Activated T-cell treated with anti-CD3 and anti-CD28 coated beads for 4 hours (primary cell): ENCODE measurements around the gene PRKAR1B.
"Not testable (repeated sequence)": the region's sequence is repeated elsewhere in the genome, so short reads cannot be mapped to it uniquely, and the experiment has no call there.

Experiments
- DNase-seq: peaks from one replicate; pipeline ENCODE4 v3.0.0-alpha.2; 2020

Gene PRKAR1B

DNA sequence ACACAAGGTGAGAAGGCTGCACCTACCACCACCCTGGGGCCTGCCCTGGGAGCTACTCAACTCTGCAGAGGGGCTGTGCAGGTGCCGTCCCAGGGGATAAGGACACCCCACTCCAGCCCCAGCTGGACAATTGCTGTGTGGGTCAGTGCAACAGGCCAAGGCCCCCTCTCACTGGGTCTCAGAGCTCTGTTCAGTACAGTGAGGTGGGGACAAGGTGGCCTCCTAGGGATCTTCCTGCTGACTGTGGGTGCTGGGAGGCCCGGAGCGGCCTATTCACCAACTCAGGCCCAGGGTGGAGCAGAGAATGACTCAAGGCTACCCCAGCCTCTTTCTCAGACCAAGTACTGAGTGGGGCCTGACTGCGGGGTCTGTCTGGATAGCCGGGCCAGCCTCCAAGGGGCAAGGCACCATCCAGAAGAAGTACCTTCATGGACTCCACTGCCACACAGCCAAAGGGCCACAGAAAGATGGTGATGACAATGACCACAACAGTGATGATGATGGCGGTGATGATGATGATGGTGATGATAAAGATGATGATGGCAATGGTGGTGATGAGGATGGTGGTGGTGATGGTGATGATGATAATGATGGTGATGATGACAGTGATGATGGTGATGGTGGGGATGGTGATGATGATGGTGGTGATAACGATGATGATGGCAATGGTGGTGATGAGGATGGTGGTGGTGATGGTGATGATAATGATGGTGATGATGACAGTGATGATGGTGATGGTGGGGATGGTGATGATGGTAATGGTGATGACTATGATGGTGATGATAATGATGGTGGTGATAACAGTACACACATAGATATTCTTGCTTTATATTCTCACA lies 60.4 kb downstream of the PRKAR1B start:
- DNase-seq = no peak

DNA sequence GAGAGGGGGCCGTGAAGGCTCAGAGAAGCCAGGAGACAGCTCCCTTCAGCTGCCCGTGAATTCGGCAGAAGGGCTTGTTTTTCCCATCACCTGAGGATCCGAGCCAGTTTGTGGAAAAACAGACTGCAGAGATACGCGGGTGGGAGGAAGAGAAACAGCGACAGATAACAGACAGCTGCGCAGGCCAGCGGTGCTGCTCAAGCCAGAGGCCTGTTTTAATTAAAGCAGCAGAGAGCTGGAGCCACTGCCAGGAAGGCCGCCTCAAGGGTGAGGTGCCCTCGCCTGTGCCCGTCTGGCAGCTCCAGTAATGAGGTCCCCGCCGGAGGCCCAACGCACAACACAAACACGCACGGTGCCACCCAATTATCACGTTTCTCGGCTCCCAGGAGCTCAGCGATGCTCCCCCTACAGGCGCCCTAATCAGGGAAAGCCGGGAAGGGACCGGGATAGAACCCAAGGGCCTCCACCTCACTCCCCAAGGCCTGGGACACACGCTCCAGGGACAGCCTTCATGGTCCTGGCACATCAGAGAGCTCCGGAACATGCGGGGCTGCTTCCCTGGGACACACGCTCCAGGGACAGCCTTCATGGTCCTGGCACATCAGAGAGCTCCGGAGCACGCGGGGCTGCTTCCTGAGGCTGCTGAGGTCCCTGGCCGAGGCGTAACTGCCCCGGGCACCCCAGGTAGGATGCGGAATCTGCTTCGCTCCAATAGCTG lies 61.2 kb downstream of the PRKAR1B start:
- DNase-seq = no peak

DNA sequence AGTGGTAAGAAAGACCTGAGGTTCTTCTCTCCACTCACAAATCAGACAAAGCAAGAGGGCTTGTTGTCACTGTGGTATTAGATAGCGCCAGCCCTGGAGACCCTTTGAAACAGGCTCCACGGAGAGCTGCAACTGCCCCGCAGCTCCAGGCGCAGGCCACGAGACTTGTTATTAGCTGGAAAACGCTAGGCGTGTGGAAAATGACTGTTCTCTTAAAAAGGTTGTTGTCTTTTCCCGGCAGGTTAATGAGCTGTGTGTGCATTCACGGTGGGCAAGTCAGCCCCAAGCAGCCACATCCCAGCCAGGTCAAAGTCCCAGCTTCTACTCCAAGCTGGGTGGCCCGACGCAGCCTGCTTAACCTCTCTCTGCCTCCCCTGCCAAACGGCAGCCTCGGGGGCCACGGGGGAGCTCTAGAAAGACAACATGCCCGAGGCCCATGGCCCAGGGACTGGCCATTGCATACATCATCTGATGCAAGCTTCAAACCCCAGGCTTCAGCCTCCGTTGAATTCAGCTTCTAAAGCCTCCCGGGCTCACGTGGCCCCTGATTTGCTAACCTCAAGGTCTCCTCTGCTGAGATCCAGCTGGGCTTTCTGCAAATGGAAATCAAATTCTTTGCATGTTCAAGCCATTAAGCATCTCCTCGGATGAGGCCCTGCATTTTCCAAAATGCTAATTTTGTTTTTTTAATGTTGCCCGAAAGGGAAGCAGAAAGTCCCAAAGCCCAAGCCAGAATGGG lies 61.9 kb downstream of the PRKAR1B start:
- DNase-seq = no peak

DNA sequence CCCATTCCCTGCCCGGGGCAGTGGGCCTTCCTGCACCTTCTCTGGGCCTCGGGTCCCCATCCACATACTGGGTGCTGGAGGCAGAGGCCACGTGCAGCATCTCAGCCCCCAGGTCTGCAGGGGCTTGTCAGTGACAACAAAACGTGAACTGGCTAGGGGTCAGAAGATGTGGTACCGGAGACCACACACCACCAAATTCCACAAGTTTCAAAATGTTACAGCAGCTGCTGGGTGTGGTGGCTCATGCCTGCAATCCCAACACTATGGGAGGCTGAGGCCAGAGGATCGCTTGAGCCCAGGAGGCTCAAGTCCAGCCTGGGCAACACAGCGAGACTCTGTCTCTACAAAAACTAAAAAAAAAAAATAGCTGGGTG lies 62.7 kb downstream of the PRKAR1B start:
- DNase-seq = no peak

DNA sequence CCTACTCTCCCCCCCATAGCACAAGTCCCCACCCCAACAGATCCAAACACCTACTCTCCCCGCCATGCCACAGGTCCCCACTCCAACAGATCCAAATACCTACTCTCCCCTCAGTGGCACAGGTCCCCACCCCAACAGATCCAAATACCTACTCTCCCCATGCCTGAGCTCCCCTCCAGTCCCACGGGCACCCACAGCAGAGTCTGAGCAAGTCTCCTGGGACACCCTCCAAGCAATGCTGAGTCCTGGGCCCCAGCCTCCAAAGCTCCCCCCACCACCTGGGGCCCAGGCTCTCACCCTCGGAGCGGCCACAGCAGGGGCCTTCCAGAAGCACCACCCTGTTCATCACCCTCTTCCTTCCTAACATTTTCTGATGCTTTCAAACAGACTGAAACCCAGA lies 64.5 kb downstream of the PRKAR1B start:
- no peak for DNase-seq

DNA sequence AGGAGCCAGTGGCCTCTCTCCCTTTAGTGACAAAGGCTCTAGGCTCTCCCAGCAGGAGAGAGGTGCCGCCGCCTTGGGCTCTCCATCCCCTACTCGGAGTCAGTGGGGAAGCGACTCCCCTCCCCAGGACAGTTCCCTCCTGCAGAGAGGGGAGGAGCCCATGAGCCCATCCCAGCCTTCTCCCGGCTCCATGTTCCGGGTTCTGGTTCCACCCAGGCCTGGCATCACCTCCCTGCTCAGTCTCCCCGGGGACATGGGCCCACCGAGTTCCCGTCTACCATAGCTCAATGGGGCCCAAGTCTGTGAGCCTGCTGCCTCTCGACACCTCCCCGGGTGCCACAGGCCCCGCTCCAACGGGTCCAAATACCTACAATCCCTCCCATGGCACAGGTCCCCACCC lies 67.1 kb downstream of the PRKAR1B start:
- DNase-seq = no peak

DNA sequence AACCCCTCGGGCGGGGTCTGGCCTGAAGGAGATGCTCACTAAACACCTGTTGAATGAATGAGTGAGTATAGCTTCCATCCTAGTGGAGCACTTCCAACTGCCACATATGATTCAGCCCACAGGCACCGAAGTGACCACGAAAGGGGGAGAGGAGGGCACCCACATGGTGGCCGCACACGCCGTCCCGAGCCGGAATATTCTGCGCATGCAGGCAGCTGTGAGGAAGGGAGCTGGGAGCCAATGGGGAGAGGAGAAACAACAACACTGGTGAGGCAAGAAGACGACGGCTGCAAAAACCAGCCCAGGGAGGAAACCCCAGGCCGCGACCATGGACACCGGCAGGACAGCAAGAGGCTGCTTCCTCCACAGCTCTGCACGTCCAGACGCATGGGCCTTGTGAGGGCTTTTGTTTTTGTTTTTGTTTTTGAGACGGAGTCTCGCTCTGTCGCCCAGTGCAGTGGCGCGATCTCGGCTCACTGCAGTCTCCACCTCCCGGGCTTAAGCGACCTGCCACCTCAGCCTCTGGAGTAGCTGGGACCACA lies 67.7 kb downstream of the PRKAR1B start:
- no peak for DNase-seq

DNA sequence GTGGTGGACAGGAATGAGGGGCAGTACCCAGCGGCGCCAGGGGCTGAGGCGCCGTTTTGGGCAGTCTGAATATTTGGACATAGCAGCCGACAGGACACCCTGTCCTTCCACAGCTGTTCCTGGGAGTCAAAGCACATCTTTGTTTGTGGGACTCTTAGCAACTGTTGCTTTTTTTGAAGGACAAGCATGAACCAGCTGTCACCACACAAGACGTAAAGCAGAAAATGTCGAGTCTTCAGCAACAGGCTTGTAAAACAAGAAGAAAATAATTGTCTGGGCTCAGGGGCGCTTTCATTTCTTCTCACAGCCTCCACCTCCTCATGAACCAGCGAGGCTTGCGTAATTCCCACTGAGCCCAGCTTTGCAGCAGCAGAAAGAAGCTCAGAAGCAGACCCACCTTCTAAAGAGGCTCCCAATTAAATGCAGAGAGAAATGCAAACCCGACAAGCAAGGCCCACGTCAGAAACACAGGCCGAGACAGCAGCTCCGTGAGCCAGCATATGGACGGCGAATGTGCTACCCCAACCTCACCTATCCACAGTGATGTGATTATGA lies 69.4 kb downstream of the PRKAR1B start:
- DNase-seq = no peak

DNA sequence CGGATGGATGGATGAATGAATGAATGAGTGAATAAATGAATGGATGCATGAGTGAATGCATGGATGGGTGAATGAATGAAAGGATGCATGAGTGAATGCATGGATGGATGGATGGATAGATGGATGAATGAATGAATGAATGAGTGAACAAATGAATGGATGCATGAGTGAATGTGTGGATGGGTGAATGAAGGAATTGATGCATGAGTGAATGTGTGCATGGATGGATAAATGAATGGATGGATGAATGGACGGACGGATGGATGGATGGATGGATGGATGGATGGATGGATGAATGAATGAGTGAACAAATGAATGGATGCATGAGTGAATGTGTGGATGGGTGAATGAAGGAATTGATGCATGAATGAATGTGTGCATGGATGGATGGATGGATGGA lies 70.1 kb downstream of the PRKAR1B start:
- not testable (repeated sequence) for DNase-seq

DNA sequence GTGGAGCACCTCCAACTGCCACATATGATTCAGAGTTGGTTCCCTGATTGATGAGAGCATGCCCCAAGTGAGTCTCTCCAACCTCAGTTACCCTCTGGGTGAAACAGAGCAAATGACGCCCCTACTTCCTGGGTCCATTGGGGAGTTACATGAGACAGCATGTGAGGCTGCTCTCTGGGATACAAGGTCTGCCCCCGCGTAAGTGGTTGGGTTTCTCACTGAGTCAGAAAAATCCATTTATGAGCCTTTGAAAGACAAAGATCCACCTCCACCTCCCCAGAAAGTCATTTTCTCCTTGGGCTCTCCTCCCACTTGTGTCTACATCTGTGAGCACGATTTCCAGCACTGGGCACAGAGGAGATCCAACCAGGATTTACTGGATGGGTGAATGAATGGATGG lies 71.3 kb downstream of the PRKAR1B start:
- no peak for DNase-seq

DNA sequence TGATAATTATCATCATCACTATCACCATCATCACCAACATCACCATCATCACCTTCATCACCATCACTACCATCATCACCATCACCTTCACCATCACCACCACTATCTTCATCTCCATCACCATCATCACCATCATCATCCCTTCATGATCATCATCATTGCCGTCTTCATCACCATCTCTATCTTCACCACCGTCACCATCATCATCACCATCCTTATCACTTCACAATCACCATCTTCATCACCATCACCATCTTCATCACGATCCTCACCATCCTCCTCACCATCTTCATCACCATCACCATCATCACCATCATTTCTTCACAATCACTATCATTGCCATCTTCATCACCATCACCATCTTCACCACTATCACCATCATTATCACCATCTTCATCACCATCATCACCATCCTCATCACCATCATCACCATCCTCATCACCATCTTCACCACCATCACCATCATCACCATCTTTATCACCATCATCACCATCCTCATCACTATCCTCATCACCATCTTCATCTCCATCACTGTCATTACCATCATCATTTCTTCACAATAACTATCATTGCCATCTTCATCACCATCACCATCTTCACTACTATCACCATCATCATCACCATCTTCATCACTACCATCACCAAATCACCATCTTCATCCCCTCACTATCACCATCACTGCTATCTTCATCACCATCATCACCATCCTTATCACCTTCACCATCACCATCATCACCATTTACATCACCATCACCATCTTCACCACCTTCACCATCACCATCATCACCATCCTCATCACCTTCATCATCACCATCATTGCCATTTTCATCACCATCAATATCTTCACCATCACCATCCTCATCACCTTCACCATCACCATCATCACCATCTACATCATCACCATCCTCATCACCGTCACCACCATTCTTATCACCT lies 73.0 kb downstream of the PRKAR1B start:
- DNase-seq = no peak

DNA sequence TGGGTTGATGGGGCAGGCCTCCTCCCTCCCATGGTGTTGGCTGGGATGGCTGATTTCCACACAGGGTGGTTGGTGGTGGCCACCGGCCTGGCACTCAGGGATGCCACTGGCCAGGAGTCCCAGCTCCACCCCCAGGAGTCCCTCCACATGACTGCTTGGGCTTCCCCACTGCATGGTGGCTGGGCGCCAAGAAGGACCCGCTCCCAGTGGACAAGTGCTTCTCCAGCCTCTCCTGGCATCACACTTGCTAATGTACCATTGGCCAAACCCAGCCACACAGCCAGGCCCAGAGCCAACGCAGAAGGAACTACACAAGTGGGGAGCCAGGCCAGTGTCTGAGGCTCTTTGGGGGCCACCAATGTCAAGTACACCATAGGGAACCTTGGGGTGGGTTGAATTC lies 74.2 kb downstream of the PRKAR1B start:
- no peak for DNase-seq

DNA sequence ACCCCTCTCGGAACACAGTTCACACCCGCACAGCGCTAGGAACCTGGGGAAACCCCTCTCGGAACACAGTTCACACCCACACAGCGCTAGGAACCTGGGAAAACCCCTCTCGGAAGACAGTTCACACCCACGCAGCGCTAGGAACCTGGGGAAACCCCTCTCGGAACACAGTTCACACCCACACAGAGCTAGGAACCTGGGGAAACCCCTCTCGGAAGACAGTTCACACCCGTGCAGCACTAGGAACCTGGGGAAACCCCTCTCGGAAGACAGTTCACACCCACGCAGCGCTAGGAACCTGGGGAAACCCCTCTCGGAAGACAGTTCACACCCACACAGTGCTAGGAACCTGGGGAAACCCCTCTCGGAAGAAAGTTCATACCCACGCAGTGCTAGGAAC lies 74.9 kb downstream of the PRKAR1B start:
- DNase-seq = not testable (repeated sequence)

DNA sequence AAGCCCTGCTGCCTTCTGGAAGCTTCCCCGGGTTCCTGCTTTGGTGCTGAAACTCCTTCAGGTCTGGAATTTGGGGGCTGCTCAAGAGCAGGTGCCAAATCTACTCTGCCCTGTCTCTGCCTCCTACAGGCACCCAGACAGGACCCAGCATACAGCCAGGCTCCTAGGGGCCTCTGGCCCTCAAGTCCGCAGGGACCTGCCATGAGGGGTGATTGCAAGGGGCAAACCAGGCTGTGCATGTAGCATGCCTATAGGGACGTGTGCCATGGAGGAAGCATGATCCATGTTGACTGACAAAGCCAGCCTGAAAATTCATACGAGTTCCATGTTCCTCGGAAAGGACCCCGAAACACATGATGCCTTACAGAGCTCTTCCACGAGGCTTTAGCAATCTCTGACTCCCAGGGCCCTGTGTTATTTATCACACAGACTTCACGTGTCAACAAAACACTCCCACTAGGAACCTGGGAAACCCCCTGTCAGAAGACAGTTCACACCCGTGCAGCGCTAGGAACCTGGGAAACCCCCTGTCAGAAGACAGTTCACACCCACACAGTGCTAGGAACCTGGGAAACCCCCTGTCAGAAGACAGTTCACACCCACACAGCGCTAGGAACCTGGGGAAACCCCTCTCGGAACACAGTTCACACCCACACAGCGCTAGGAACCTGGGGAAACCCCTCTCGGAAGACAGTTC lies 75.9 kb downstream of the PRKAR1B start:
- DNase-seq = no peak

DNA sequence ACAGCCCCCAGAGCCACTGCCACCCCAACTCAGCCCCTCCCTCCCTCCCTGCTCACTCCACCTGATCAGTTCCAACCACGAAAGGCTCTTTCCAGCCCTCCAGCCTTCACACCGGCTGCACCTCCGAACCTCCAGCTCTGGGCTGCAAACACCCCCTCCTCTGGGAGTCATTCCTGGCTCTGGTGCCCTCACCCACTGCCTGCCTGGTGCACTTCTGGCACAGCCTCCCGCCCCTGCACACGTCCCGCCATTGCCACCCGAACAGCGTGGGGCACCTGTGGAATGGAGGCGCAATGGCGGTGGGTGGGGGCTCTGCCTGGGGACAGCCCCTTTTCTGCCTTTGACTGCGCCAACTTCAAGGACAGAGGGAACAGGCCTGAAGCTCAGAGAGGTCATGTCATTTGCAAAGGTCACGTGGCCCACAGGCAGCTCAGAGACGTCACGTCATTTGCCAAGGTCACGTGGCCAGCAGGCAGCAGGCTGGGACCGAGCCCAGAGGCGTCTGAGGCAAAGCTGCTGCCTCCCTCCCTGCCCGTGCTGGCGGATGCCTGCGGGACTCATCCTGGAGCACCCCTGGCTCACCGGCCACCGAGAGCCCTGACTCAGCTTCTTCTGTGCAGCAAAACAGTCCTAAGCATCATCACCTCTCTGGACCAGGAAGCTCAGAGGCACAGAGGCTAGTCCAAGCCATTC lies 76.6 kb downstream of the PRKAR1B start:
- DNase-seq = no peak

DNA sequence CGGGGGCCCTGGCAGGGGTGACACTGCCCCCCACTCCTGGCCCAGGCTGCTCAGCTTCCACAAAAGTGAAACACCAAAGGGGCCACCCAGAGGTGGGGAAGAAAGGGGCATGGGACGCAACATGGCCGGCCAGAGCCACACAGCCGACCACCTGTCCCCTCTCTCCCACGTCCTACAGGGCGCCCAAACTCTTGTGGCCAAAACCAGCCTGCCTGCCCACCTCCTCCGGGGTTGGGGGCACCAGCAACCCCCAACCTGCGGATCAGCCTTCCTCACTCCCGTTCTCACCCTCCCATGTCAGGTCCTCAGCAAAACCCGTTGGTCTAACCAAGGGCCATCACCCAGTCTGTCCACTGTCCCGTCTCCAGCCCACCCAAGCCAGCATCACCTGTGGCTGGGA lies 80.1 kb downstream of the PRKAR1B start:
- no peak for DNase-seq

DNA sequence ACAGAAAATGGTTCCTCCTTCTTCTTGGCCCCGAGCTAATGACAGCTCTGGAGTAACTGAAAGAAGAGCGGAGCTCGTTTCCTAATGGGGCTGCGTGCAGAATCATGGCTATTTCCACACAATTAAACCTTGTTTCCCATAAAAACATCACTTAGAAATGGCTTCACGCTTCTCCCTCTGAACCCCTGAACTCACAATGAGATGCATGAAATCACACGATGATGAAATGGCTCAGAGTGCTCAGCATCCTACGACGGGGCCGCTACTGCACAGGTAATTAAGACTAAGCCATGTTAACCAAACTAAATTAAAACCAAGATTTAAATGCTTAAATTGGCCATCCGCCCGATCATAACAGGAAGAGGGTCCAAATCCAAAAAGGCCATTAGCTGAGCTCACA lies 80.6 kb downstream of the PRKAR1B start:
- no peak for DNase-seq

DNA sequence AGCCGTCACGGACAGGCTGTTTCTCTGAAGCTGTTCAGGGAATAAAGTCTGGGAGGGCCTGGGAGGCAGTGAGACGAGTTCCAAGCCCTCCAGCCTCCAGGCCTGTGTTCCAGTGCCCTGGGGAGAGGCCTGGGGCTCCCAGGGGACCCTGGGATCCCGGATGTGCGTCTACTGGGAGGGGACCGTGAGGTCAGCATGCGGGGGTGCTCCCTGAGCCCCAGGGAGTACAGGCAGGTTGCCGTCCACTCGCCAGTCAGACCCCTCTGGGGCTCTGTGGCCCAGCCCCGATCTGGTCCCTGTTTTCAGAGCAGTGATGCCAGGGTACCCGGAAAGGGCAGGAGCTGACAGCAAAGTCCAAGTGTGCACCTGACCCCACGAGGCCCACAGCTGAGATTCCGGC lies 81.5 kb downstream of the PRKAR1B start:
- no peak for DNase-seq

DNA sequence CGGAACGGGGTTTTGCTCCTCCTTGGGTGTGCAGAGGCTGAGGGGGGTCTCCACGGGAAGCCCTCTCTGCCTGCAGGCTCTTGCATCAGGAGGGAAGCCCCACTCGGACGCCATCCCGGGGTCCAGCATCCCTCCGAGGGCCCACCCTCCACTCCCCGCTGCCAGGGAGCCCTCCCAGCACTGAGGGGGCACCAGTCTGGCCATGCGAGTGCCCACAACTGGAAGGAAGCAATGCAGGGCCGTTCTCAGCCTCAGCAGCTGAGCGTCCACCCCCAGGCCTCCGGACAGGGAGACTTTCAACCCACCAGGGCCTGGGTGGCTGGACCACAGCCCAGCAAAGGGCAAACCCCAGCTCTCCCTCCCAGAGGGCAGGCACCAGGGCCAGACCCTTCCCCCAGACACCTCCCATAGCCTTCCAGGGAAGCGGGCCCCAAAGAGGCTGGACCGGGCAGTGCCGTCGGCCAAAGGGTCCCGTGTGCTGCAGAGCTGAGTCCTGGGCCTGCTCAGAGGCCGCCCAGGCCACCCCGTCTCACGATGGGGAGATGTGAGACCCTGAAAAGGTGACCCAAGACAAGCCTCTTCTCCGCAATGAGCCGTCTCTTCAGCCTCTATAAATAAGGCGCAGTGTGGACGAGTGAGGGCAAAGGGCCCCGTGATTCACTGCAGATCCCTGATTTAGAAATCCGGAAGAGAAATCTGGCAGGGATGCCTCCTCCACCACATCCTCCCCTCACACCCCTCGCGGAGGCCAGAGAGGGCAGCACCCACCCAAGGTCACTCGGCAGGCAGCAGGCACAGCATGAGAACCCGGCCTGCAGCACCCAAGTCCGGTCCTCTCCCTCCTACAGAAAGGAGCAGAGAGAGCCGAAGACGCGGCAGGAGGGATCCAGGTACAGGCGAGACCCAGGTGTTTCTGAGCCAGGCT lies 82.4 kb downstream of the PRKAR1B start:
- DNase-seq = no peak

DNA sequence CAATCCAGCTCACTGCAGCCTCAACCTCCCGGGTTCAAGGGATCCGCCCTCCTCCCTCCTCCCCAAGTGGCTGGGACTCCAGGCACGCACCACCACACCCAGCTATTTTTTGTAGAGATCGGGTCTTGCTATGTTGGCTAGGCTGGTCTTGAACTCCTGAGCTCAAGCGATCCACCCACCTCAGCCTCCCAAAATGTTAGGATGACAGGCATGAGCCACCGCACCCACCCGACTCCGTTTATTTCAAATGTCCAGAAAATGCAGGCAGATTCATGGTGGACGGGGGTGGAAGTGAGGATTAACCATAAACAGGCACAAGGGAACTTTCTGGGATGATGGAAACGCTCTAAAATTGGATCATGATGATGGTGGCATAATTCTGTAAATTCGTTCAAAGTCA lies 85.1 kb downstream of the PRKAR1B start:
- no peak for DNase-seq
